GM12878 (cell line): ENCODE results near the gene DMP1.

Experiments
- BHLHE40 ChIP-seq, 2 experiments: fragments of 450-650 bp in 1 of 2; IDR thresholded peaks; 2 replicates each; pipeline ENCODE4 v1.6.1; 2011 to 2017; ENCODE audit warnings: low read depth in 2 of 2, borderline replicate concordance in 1 of 2, improper control_type of control experiment in 1 of 2, low read length in 1 of 2, mild to moderate bottlenecking in 1 of 2
- CBX3 ChIP-seq: fragments of 200-600 bp; sonication (generic); IDR thresholded peaks from 2 replicates; pipeline ENCODE4 v1.6.1; 2016; ENCODE audit warnings: low read depth, borderline replicate concordance
- EGR1 ChIP-seq, 2 experiments: IDR thresholded peaks; 1 replicate in 1 of 2; 2 replicates in 1 of 2; pipeline ENCODE4 v1.6.1; 2011 to 2012; ENCODE audit warnings: low read depth in 2 of 2, low read length in 2 of 2, borderline replicate concordance in 1 of 2, mild to moderate bottlenecking in 1 of 2, moderate library complexity in 1 of 2
- EZH2 ChIP-seq: IDR thresholded peaks from 2 replicates; pipeline ENCODE4 v1.6.1; 2012; ENCODE audit warnings: low read depth, mild to moderate bottlenecking, control low read depth, inconsistent platforms, low read length, borderline replicate concordance; ENCODE audit not compliant: control insufficient read depth
- FOS ChIP-seq: IDR thresholded peaks from 3 replicates; pipeline ENCODE4 v1.6.1; 2011; ENCODE audit warnings: borderline replicate concordance; ENCODE audit not compliant: insufficient read length; ENCODE audit errors: extremely low read depth
- TF ChIP-seq, protein P1 (sequence below), 3 experiments: IDR thresholded peaks in 2 of 3; conservative IDR thresholded peaks in 1 of 3; 2 replicates each; pipeline ENCODE4 v1.5.1; 2011; ENCODE audit warnings: low read depth in 3 of 3, low read length in 3 of 3, mild to moderate bottlenecking in 3 of 3, control low read depth in 2 of 3, moderate library complexity in 2 of 3, inconsistent platforms in 1 of 3, mixed read lengths in 1 of 3; ENCODE audit not compliant: control insufficient read depth in 2 of 3, insufficient read depth in 1 of 3; ENCODE audit errors: extremely low read depth in 1 of 3
- TF ChIP-seq, protein P2 (sequence below): IDR thresholded peaks from 2 replicates; pipeline ENCODE4 v1.6.1; 2011; ENCODE audit warnings: mild to moderate bottlenecking, low read depth, low read length, moderate library complexity; ENCODE audit not compliant: insufficient replicate concordance

DNA sequence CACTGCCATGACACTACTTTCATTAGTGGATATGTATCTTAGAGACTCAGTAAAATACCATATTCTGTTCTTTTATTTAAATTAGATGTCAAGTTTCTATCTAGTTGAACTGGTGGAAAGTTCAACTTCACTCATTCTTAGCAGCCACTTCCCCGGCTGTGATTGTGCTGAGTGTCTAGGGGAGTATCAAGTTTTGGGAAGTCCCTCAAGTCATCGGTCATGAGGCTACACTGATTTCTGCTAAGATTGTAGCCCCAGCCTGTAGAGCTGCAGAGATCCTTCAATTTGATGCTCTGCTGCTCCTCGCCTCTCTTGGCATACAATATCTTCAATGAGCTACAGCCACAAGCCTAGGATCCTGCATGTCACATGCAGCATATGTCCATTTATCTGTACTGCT, 53.9 kb downstream of the DMP1 start:
- TF ChIP-seq BHLHE40 (IDR thresholded peaks at IDR 0.05; ENCODE audit: borderline replicate concordance in 1 of 2, low read depth in 2 of 2, low read length in 1 of 2) (no peak), EGR1 (IDR thresholded peaks at IDR 0.05; ENCODE audit: borderline replicate concordance in 1 of 2, low read depth in 2 of 2, low read length in 2 of 2) (no peak), EZH2 (no peak), CBX3 (no peak), FOS (no peak)
- TF ChIP-seq, protein P1, sequence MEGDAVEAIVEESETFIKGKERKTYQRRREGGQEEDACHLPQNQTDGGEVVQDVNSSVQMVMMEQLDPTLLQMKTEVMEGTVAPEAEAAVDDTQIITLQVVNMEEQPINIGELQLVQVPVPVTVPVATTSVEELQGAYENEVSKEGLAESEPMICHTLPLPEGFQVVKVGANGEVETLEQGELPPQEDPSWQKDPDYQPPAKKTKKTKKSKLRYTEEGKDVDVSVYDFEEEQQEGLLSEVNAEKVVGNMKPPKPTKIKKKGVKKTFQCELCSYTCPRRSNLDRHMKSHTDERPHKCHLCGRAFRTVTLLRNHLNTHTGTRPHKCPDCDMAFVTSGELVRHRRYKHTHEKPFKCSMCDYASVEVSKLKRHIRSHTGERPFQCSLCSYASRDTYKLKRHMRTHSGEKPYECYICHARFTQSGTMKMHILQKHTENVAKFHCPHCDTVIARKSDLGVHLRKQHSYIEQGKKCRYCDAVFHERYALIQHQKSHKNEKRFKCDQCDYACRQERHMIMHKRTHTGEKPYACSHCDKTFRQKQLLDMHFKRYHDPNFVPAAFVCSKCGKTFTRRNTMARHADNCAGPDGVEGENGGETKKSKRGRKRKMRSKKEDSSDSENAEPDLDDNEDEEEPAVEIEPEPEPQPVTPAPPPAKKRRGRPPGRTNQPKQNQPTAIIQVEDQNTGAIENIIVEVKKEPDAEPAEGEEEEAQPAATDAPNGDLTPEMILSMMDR (IDR thresholded peaks at IDR 0.05 in 2 of 3, conservative IDR thresholded peaks at IDR 0.05 in 1 of 3; ENCODE audit: control insufficient read depth in 2 of 3, extremely low read depth in 1 of 3, insufficient read depth in 1 of 3, low read depth in 3 of 3, low read length in 3 of 3) = no peak
- TF ChIP-seq, protein P2, sequence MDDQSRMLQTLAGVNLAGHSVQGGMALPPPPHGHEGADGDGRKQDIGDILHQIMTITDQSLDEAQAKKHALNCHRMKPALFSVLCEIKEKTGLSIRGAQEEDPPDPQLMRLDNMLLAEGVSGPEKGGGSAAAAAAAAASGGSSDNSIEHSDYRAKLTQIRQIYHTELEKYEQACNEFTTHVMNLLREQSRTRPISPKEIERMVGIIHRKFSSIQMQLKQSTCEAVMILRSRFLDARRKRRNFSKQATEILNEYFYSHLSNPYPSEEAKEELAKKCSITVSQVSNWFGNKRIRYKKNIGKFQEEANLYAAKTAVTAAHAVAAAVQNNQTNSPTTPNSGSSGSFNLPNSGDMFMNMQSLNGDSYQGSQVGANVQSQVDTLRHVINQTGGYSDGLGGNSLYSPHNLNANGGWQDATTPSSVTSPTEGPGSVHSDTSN = no peak
